Measurements from ENCODE around the gene LACC1. TPM values are rescaled to one million over a fixed set of nuclear protein-coding genes. Genes with fewer than 3 reads are reported as not detected.
A peak's percentile ranks its signal among the peaks of the same experiment; 100 is the strongest.

Gene LACC1
- total and polyA plus RNA-seq, 2 of the 13 experiments (the other 11 are each of a cell fraction or from before 2014, with no cell fraction given): 0.92 to 1.7 TPM

- TF ChIP-seq ZNF687 (CRISPR knock-in tag; IDR thresholded peaks at IDR 0.05) (peak; percentile 71), ZNF235 (CRISPR knock-in tag; IDR thresholded peaks at IDR 0.05; ENCODE audit: borderline replicate concordance) (no peak), TMF1 (CRISPR knock-in tag; IDR thresholded peaks at IDR 0.05; ENCODE audit: low read depth) (no peak), TAF1 (CRISPR knock-in tag; IDR thresholded peaks at IDR 0.05) (peak; percentile 11; the same call in 1 of the 2 replicates), ZNF644 (CRISPR knock-in tag; IDR thresholded peaks at IDR 0.05; ENCODE audit: low read depth) (no peak), NFIB (CRISPR knock-in tag; IDR thresholded peaks at IDR 0.05; ENCODE audit: borderline replicate concordance) (peak; percentile 5; the same call in 1 of the 2 replicates), HNRNPLL (IDR thresholded peaks at IDR 0.05; ENCODE audit: low read depth, low read length, poor library complexity, severe bottlenecking) (peak; percentile 17), AFF4 (CRISPR knock-in tag; IDR thresholded peaks at IDR 0.05) (no peak), GMEB1 (CRISPR knock-in tag; IDR thresholded peaks at IDR 0.05; ENCODE audit: borderline replicate concordance) (no peak), FOXA3 (CRISPR knock-in tag; IDR thresholded peaks at IDR 0.05) (no peak), HOXD1 (CRISPR knock-in tag; IDR thresholded peaks at IDR 0.05) (no peak), ZNF260 (CRISPR knock-in tag; IDR thresholded peaks at IDR 0.05; ENCODE audit: borderline replicate concordance, low read depth) (no peak), DRAP1 (CRISPR knock-in tag; IDR thresholded peaks at IDR 0.05) (no peak), ATF7 (IDR thresholded peaks at IDR 0.05) (no peak), ATF7 (CRISPR knock-in tag; IDR thresholded peaks at IDR 0.05) (no peak), HOXA3 (CRISPR knock-in tag; IDR thresholded peaks at IDR 0.05) (no peak), ZNF75D (CRISPR knock-in tag; IDR thresholded peaks at IDR 0.05; ENCODE audit: borderline replicate concordance) (no peak), NR3C1 (CRISPR knock-in tag; IDR thresholded peaks at IDR 0.05) (no peak), ZNF709 (CRISPR knock-in tag; IDR thresholded peaks at IDR 0.05) (0 out of 2 replicates have a peak, but pooled peaks have one; percentile 4), NFE2L2 (IDR thresholded peaks at IDR 0.05; ENCODE audit: low read length) (no peak)
These were observed at the start of gene LACC1 (continued) for GRCh38 chr13:43879755-43880181.

Measured in HepG2 (cell line).